ENCODE results near the gene ACP2. TPM values are rescaled to one million over a fixed set of nuclear protein-coding genes. Genes with fewer than 3 reads are reported as not detected.
A peak's percentile ranks its signal among the peaks of the same experiment; 100 is the strongest.

Gene ACP2, protein sequence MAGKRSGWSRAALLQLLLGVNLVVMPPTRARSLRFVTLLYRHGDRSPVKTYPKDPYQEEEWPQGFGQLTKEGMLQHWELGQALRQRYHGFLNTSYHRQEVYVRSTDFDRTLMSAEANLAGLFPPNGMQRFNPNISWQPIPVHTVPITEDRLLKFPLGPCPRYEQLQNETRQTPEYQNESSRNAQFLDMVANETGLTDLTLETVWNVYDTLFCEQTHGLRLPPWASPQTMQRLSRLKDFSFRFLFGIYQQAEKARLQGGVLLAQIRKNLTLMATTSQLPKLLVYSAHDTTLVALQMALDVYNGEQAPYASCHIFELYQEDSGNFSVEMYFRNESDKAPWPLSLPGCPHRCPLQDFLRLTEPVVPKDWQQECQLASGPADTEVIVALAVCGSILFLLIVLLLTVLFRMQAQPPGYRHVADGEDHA
- total RNA-seq (2014; rRNA removed): 65.1 and 76.6 TPM in 2 replicates
- polyA plus RNA-seq (2012): 36.7 TPM

DNA sequence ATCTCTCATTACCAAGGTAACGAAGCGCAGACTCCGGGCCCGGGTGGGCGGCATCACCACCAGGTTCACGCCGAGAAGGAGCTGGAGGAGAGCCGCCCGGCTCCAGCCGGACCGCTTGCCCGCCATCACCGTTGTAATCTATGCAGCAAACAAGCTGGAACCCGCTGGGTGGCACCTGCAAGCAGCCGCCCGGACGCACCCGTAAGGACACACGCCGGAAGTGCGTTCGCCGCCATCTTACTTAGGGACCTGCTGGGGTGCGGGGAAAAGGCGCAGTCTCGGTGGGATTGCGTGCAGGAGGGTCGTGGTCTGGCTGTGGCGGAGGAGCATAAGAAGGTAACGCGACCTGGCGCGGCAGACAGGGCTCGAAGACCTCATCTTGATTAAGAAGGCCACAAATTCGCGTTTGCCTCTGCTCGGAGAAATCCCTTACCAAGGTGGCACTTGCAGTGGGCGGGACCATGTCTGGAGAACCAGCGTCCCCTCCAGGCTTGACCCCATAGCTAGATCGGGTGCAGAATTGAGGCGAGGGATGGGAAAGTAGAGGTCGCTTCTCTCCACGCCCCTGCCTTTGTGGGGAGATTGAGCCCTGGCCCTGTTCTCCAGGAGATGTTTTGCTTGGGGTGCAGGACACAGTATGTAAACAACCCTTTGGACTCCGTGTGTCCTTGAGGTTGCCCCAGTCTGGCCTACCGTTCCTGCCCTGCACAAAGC is at the start of gene ACP2:
Gene ACP2 (minus strand): TSS at position 151 of the 714 bp plus-strand sequence. CDS start 25 bp downstream, at position 126.
- peak; percentile 83 for DNase-seq (ENCODE audit: low read depth)

DNA sequence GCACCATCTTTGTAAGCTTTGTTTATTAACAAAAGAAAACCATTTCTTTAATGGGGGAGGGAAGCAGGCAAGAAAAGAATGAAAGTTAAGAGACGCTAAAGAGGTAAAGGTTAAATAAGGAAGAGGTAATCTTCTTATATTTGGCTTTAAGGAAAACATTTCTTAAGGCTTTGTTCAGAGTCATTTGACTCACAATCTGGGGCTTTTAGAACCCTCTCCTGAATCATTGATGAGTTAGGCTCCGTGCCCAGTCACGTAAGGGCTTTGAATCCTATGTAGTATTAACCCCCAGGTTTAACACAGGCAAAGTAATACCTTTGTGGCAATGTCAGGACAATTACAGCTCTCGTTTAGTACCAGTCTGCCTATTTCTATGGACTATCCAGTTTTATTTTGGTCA is 47.4 kb upstream of the ACP2 start:
- DNase-seq (ENCODE audit: low read depth): no peak

- no peak for DNase-seq (ENCODE audit: low read depth)
Measured at GRCh38 chr11:47295385-47295784, 46.8 kb upstream of the ACP2 start.

GRCh38 chr11:47289856-47290255 is 41.2 kb upstream of the ACP2 start:
- no peak for DNase-seq (ENCODE audit: low read depth)

- DNase-seq (ENCODE audit: low read depth): no peak
Measured at GRCh38 chr11:47288066-47288465, 39.5 kb upstream of the ACP2 start.

- DNase-seq (ENCODE audit: low read depth): no peak
Measured at GRCh38 chr11:47285969-47286770, 37.6 kb upstream of the ACP2 start.

GRCh38 chr11:47284151-47284550 is 35.5 kb upstream of the ACP2 start:
- no peak for DNase-seq (ENCODE audit: low read depth)

DNA sequence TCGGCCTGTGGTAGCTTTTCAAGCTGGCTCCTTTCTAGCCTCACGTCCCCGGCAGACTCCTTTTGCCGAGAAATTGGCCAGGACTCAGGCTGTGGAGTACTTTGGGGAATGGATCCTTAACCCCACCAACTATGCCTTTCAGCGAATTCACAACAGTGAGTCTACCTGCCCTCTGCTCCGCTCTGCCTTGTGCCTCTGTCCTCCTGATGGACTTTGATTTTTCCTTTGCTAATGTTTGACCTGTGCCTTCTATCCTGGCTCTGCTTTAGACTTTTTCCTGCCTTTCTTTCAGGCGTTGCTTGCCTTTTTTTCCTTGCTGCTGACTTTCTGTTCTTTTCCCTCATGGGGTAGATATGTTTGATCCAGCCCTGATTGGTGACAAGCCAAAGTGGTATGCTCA is 33.8 kb upstream of the ACP2 start:
- DNase-seq (ENCODE audit: low read depth): no peak

DNA sequence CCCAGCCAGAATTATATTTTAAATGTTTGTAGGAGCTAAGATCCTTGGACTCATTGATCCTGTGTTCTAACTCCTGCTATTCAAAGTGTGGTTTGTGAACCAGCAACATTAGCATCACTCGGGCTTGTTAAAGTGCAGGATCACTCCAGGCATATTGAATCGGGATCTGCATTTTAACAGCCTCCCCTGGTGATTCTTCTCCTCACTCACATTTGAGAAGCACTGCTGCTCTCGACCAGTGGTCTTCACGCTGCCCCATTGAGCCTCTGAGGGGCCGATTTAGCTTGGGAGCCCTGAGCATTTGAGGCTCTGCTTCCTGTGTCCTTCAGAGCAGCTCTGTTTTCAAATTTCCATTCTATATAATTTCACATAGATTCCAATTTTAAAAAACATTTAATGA is 32.2 kb upstream of the ACP2 start:
- no peak for DNase-seq (ENCODE audit: low read depth)

- no peak for DNase-seq (ENCODE audit: low read depth)
Measured at GRCh38 chr11:47280099-47280498, 31.5 kb upstream of the ACP2 start.

DNA sequence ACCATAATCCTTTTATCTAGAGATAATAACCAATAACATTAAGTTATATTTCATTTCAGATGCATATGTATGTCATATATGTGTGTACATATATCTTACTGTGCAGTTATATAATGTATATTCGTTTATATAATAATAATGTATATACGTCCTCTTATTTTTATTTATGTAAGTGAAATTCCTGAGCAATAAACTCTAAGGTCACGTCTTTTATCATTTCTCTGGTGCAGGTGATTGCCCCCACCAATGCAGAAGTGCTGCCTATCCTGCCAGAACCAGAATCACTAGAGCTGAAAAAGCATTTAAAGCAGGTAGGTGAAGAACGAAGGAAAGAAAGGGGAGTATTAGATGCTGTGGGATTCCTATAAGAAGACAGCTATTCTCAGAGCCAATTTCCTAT is 30.2 kb upstream of the ACP2 start:
- no peak for DNase-seq (ENCODE audit: low read depth)

DNA sequence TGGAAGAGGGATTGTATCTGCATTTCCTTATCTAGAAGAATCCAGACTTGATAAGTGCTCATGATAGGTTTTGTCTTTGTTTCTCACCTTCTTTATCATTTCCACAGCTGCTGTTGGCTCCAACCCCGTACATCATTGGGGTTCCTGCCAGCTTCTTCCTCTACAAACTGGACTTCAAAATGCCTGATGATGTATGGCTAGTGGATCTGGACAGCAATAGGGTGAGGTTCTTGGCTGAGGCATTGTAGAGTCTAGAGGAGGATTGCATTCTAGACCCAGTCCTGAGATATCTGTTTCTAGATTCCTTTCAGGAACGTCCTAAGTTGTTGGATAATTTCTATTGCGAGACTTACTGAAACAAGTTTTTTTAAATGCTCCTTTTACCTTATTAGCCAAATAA is 29.4 kb upstream of the ACP2 start:
- no peak for DNase-seq (ENCODE audit: low read depth)

- DNase-seq (ENCODE audit: low read depth): no peak
Measured at GRCh38 chr11:47276923-47277322, 28.3 kb upstream of the ACP2 start.

DNA sequence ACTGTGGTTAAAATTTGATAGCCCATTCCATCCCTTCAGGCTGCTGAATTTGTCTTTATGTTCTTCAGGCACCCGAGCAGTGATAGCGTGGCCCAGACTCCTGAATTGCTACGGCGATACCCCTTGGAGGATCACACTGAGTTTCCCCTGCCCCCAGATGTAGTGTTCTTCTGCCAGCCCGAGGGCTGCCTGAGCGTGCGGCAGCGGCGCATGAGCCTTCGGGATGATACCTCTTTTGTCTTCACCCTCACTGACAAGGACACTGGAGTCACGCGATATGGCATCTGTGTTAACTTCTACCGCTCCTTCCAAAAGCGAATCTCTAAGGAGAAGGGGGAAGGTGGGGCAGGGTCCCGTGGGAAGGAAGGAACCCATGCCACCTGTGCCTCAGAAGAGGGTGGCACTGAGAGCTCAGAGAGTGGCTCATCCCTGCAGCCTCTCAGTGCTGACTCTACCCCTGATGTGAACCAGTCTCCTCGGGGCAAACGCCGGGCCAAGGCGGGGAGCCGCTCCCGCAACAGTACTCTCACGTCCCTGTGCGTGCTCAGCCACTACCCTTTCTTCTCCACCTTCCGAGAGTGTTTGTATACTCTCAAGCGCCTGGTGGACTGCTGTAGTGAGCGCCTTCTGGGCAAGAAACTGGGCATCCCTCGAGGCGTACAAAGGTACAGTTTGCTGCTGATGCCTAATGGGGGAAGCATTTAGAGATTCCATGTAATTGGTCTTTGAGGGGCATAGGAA is 26.1 kb upstream of the ACP2 start:
- no peak for DNase-seq (ENCODE audit: low read depth)

GRCh38 chr11:47272706-47273105 is 24.1 kb upstream of the ACP2 start:
- peak; percentile 67 for DNase-seq (ENCODE audit: low read depth)

DNA sequence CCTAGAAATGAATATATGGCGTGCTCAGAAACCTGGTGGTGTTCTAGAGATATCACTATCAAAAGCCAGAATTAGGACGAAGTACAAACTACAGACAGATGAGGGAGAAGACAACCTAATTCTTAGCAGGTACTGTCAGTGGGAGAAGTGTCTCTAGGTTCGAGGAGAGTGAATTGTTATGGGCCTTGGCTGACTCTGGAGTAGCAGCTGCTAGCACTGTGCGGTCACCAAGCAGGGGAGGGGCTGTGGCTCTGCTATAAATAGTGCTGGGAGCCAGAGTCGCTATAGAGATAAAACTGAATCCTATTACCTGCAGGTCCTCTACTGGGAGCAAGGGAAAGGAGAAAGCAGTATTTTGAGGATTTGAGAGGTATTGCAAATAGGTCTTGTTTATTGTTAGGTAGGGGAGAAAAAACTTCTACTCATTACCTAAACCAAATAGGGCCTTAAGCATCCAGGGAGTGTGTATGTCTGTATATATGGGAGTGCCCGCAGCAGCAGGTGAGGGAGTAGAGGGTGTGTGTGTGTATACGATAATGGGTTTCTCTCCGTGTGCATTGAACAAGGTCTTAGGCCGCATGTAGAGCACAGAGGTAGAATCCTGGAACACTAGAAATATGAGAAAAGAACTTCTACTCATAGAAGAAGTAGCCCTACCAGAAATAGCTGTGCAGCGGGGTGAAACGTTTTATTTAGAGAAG is 23.5 kb upstream of the ACP2 start:
- DNase-seq (ENCODE audit: low read depth): peak; percentile 64

DNA sequence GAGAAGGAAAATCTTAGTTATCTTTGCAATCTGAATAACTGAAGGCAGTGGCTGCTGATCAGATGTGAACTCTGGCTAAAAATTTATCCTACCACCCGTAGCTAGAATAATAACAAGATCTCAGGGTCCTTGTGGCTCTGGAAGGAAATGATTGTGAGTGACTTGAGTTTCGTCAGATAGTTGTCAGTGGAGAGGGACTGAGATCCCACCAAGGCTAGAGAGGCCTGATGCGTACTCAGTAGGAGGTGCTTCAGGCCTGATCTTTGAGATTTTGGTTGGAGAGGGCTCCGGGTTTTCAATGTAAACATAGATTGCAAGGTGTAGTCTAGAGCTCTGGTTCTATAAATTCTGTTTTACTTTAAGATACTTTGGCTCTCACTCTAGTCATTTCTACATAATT is 22.7 kb upstream of the ACP2 start:
- DNase-seq (ENCODE audit: low read depth): no peak

DNA sequence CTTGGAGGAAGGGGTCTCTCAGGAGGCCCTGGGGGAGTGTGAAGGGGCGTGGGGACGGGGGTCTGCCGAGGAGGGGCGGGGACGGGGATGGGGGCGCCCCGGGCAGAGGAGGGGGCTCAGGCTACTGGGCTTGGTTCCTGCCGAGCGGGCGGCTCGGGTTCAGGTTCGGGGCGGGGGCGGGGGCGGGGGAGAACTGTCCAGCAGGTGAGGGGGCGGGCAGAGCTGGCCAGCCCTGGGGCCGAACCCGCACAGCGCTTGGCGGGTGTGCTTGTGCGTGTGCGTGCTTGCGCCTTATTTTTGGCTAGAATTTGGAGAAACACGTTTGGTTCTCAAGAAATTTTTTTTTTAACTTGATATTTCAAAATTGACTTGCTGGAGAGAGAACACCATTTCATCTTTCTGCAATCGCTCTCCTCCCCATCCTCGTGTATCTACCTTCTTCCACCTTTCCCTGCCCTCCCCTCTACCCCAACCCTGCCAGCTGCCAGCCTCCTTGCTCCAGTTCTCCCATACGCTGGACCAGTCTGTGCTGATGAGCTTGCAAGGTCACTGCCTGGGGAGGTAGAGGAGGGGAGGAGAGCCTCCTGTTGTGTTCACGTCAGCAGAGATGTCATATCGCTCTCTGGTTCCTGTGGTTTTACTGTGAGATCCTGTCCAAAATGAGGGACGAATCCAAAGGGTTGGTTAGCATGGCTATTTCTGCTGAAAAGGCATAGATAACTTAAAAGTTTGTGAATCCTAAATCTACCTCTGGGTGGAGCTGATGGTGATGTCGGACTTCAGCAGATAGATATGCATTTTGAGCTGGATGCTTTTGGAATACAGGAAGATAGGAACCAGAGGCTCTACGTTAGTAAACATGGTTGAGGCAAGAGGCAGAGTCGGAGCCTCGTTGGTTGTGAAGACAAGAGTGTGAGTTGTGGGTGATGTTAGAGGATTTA is 22.0 kb upstream of the ACP2 start:
- DNase-seq (ENCODE audit: low read depth): peak; percentile 54

DNA sequence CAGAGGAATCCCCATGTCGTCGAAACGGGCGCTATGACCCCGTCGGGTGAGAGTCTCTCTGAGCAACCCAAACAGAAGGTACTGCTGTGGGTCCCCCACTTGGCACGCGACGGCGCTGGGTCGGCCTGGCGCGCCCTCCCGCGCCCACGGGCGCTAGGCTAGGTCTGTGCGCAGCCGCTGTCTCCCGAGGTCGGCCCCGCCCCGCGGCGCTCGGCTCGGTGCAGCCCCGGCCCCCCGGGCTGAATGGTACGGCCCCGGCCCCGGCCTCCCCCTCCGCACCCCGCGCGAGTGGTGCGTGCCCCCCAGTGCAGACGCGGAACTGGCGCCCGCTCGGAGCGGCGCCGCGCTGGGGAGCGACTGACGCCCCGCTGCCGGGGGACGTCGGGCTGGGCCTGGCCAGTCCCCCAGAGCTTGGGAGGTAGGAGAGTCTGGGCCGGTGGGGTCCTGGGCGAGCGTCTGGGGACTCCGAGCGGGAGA is 21.3 kb upstream of the ACP2 start, which contains the start of gene MADD:
Gene MADD (plus strand): TSS at position 305 of the 477 bp plus-strand sequence.
- peak; percentile 86 for DNase-seq (ENCODE audit: low read depth)
